ENCODE measurements around the gene TUT4.

TUT4 gene

DNA sequence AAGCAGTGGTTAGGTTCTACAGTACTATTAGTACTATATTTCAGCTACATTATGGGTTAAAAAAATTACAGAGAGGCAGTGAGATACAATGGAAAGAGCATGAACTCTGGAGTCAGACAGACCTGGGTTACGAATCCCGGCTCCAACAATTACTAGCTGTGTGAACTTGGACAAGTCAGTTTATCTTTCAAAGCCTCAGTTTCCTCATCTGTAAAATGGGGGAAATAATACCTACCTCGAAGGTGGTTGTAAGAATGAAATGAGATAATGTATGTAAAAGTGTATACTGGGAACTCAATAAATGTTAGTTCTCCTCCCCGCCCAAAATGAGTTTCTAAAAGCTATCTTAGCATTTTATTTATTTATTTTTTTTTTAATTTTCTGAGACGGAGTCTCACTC, 89.0 kb downstream of the TUT4 start:
- no peak for DNase-seq

DNA sequence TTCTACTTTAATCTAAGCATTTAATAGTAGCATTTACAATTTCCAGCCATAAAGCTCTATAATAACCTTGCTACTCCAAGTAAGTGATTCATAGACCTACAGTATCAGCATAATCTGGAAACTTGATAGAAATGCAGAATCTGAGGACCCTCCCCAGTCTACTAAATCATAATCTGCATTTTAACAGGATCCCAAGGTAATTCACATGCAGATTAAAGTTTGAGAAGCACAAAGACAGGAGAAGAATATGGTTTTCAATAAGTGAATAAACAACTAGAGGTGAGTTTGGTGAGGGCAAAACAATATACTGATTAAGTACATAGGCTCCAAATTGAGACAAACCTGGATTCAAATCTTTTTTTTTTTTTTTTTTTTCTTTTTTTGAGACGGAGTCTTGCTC, 91.1 kb downstream of the TUT4 start:
- DNase-seq, result no peak

DNA sequence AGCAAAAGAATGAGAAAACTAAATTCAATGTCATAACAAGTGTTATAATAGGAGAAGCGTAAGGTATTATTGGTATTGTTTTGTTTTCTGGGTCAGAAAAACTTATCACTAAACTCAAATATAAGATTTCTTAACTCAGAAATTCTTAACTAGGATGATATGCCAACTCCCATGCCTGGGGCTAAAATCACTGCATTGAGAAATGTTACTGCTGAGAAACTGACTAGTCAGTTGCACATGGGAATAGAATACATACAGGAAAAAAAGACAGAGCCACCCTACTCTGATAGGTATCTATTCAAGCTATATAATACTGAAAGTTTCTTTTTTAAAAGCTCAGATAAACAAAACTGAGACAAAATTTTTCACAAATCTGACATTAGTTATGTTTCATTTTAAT, 92.2 kb downstream of the TUT4 start:
- DNase-seq, result no peak

DNA sequence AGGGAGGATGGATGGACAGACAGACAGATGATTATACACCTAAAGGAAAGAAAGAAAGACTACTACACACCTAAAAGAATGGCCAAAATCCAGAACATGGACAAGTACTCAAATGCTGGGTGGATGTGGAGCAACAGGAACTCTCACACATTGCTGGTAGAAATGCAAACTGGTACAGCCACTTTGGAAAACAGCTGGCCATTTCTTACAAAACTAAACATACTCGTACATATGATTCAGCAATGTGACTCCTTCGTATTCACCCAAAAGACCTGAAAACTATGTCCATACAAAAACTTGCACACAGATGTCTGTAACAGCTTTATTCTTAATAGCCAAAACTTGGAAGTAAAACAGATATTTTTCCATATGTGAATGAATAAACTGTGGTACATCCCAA, 97.2 kb downstream of the TUT4 start:
- DNase-seq, result no peak

DNA sequence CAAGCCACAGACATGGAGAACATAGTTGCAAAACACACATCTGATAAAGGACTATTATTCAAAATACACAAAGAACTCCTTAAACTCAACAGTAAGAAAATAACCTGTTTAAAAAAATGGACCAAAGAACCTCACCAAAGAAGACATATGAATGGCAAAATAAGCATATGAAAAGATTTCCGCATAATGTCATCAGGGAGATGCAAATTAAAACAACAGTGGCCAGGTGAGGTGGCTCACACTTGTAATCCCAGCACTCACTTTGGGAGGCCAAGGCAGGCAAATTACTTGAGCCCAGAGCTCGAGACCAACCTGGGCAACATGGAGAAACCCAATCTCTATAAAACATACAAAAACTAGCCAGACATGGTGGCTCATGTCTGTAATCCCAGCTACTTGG, 98.1 kb downstream of the TUT4 start:
- DNase-seq, result no peak

DNA sequence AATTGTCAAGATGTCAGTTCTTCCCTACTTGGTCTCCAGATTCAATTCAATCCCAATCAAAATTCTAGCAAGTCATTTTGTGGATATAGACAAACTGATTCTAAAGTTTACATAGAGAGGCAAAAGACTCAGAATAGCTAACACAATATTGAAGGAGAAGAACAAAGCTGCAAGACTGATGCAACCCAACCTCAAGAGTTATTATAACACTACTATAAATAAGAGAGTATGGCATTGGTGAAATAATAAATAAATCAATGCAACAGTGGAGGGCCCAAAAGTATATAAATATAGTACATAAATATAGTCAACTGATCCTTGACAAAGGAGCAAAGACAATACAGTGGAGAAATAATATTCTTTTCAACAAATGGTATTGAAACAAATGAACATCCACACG, 98.8 kb downstream of the TUT4 start:
- no peak for DNase-seq

DNA sequence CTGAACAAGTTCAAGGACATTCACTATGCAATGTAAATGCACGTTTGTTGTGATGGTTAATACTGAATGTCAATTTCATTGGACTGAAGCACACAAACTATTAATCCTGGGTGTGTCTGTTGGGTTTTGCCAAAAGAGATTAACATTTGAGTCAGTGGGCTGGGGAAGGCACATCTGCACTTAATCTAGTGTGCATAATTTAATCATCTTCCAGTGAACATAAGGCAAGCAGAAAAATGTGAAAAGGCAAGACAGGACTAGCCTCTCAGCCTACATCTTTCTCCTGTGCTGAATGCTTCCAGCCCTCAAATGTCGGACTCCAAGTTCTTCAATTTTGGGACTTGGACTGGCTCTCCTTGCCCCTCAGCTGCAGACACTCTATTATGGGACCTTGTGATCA, 108.4 kb downstream of the TUT4 start:
- no peak for DNase-seq

DNA sequence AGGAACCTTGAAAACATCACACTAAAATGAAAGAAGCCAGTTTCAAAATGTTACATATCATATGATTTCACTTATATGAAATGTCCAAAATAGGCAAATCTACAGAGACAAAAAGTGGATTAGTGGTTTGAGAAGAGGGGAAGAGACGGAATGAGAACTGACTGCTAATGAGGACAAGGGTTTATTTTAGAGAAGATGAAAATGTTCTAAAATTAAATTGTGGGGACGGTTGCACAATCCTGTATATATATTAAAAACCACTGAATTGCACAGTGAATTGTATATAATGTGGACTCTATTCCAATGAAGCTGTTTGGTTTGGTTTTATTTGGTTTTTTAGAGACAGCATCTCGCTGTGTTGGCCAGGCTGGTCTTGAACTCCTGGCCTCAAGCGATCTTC, 112.9 kb downstream of the TUT4 start:
- DNase-seq, result no peak

DNA sequence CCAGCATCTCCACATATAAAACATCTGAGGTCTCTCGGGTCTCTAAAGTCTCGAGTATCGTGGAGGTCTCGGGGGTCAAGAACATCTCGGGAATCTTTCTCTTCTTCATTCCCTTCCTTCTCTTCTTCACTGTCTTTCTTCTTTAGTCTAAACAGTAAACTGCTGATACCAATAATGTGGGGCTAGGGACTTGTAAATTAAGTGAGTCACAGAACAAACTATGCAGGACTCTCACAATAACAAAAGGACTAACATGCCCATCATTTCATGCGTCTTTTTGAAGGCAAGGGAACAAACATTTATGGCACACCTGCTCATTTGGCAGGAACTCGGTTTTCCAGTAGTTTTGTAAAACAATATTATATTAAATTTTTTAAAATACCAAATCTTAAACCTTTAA, 116.1 kb downstream of the TUT4 start:
- DNase-seq, result no peak

DNA sequence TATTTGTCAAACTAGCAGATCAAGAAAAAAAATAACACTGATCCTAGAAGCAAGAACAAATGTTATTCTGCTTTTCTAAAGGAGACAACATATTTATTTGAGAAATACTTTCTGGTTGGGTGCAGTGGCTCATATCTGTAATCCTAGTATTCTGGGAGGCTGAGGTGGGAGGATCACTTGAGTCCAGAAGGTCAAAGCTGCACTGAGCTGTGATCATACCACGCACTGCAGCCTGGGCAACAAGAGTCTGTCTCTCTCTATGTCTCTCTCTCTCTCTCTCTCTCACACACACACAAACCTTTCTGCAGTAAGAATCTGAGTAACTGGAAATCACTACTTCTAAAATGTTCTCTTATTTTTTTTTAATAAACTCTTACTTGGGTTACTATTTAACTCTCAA, 117.2 kb downstream of the TUT4 start:
- no peak for DNase-seq

DNA sequence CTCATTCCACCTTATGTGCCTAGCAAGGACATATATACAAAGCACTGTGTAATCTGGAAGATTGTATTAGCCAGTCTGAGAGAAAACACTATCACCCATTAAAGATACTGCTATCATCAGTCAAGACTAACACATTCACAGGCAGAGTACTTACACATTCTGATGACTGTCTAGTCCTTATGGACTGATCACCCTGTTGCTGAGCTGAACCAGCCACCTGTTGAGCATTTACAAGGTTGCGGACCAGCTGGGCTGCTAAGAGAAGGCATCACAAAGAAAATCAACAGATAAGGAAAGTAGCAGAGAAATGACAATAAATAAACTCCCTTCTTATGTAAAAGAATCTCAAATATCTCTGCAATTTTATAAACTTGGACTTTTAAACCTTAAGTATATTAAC, 117.7 kb downstream of the TUT4 start:
- DNase-seq, result no peak

DNA sequence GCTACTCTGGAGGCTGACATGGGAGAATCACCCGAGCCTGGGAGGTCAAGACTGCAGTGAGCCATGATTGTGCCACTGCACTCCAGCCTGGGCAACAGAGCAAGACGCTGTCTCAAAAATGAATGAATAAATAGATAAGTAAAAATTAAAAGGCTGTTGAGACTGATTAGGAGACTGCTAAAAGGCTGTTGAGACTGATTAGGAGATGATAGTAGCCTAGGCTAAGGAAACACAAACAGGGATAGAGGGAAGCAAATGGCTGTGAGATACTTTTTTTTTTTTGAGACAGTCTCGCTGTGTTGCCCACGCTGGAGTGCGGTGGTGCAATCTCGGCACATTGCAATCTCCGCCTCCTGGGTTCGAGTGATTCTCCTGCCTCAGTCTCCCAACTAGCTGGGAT, 120.1 kb downstream of the TUT4 start:
- DNase-seq, result no peak

DNA sequence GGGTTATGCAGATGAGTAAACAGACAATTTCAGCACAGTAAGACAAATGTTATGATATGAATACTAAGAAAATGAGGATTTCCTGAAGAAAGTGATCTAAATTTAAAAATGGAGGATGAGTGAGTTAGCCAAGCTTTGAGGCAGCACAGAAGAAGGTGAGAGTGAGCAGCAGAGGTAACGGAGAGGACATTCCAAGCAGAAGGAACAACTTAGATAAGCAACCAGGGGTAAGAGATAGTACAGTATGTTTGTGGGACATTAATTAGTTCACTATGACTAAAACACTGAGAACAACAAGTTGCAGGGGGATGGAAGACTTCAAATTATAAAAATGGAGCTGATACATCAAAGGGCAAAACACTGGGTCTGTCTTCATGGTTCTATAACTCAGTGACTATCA, 125.7 kb downstream of the TUT4 start:
- DNase-seq, result no peak

DNA sequence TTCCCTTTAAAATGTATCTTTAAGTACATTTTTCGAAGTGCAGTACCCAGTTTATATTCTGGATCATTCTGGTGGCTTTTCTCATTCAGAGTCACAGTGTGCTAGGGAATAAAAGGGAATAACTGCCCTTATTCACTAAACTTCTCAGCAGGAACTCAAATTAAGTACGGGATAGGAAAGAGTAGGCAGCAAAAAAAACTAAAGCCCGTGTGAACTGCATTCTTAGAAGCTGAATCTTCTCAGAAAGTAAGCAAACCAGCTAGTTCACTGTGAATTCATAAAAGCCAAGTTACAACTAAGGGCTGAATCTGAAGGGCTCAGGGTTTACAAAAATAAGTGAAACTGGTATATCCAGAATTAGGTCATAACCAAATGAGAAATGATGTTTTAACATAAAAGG, 126.5 kb downstream of the TUT4 start:
- no peak for DNase-seq

DNA sequence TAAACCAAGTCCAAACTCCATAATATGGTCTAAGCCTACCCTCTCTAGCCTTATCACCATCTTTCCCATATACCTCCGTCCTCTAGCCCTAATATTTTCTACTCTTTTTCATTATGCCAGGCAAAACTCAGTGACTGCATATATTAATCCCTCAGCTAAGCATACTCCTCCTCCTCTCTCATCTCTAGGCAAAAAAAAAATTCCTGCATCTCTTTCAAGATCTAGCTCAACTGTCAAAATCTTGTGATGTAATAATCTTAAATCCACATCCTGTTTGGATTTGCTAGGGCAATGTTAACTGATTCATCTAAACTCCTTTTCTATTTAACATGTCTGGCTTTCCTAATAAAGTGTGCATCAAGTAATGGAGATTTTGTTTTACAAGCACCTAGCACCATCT, 128.1 kb downstream of the TUT4 start:
- no peak for DNase-seq

DNA sequence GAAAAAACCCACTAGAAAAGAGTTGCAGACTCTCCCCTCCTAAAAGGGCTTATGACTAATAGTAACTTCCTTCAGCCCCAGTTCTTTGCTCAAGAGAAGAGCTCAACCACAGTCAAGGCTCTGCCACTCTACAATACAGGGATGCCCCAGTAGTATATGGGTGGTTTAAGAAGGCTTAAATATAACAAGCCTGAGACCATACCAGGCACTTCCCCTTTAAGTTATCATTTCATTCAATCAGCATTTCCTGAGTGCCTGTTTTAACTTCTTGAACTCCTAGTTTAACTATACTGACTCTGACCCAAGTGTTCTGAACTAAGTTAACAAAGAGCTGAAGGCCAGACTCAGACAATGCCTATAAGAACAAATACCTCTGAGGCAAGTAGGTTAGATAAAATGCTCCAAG, 128.7 kb downstream of the TUT4 start:
- peak; percentile 42 for DNase-seq

DNA sequence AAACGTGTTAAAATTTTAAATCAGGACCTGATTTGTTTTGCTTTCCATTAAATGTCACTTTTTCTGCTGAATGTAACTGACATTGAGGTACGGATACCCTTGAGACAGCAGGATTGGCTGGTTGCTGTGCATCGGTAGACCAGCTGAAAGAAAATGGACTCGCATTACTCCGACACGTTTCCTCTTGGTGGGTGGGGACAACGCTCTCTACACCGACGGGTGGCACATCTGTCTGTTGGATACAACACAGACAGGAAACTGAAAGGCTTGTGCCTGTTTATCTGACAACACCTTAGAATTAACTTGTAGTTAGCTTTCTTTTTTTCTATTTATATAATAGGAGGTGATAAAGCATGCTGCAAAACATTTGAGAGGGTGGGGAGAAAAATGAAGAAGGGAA, 129.1 kb downstream of the TUT4 start:
- DNase-seq, result no peak

DNA sequence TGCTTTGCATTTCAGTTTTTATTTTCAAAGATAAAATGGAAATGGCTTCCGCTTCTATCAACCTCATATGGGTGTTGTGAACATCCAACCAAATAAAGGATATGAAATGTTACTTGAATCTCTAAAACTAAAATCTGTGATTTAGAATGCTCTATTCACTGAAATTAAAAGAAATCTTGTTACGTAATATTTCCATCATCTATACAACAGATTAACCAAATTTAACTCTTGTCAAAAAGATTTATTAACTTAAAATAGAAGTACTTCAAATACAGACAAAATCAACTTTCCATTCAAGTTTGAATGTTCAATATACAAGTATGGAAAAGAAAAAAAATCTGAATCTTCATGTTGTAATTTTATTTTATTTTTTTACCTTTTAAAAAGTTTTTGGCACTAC, 129.8 kb downstream of the TUT4 start:
- no peak for DNase-seq

DNA sequence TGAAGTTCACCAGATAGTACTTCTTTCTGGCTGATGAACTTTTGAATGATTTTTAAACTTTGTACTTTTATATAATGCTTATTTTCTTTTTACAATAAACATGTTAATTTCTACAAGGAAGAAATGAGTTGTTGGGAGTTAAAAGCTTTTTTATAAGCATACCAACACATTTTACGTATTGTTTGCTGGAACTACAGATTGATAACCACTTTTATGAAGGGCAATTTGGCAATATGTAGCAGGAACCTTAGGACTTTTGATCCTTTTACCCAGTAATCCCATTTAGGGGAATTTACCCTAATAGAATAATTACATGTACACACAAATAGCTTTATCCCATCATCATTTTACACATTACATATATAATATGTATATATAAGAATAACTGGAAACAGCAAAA, 132.2 kb downstream of the TUT4 start:
- no peak for DNase-seq

DNA sequence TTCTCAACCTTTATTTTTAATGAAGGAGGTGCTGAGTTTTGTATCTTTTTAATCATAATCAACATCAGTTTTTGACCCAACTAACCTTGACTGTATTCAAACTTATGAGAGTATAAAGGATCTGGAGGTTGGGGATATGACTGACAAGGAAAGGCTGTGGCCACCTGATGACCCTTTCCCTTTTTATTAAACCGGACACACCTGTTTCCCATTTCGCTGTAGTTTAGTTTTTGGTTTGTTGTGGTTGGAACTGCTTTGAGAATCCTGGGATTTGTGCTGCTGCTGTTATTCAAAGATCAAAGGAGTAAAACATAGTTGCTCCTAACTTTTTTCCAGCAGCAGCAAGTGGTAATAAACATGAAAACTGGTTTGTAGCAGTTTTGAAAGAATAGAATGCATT, 136.1 kb downstream of the TUT4 start:
- no peak for DNase-seq

DNA sequence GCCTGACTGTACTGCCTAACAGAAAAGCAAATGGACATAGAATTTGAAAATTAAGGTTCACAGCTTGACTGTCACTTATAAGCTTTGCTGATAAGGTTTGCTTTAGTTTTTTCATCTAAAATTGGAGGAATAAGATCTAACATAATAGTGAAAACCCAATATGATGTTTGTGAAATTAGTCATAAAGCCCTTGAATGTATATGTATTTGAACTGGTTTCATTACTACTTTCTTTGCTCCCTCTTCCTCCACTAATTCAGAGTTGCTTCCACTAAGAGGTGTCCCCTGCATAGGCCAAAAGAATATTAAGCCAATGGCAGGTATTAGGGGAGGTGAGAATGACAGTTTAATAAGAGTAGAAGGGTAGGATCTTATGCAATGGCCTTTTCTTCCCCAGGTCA, 137.9 kb downstream of the TUT4 start:
- DNase-seq, result no peak

DNA sequence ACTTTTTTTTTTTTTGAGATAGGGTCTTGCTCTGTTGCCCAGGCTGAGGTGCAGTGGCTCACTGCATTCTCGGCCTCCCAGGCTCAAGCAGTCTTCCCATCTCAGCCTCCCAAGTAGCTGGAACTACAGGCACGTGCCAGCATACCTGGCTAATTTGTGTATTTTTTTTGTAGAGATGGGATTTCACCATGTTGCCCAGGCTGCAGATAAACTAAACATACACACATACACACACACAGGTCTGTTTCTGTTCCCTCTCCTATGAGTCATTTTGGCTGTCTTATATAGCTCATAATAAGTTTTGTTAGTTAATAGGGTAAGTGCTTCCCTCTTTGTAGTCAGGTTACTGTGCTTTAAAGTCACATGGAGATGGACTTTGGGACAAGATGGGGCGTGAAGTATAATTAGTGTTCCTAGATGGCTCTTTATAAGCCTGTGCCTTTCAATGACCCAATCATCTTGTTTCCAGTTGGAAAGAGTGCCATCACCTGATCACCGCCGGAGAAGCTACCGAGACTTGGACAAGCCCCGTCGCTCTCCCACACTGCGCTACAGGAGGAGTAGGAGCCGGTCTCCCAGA, 139.4 kb downstream of the TUT4 start:
- DNase-seq, result no peak

DNA sequence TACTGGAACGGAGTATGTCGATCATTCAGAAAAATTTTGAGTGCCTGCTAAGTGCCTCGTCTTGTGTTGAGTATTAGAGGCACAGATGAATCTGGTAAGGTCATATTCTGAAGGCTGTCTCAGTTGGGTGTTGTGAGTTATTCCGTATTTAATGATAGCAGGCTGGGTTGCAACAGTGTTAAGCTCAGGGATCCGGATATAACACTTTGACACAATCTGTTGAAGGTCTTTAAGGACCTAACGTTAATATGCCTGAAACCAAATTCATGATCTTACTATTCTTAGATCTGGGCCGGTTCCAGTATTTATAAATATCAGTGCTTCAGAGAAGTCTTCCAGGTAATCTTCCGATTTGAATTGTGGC, 147.9 kb downstream of the TUT4 start:
- DNase-seq, result no peak

DNA sequence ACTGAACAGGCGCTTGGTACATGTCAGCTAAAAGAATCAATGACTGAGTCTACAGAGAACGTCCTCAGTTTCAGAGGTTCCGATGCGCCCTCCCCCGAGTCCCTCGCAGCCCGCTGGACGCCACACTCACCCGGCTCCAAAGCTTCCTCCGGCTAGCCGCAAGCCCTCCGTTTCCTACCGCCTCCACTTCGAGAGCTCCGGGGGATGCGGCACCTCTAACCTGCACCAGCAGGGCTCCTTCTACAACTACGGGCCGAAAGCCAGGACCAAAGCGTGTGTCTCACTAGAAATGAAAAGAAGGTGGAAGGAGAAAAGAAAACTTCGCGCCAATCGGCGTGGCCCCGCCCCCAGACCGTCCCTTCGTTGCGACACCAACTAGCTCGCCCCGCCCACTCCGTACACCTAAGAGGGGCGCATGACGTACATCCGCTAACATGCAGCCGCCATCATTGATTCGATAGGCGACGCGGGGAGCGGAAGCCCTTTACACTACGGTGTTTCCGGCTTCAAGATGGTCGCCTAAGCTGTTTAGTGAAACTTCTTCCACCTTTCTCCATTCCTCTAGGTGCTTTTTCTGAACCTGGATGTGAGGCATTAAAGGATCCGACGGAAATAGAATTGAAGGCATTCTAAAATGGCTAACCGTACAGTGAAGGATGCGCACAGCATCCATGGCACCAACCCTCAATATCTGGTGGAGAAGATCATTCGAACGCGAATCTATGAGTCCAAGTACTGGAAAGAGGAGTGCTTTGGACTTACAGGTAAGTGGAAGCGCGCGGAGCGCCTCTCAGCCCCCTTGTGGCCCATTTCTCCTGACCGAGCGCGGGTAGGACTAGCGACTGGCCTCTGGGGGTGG, 148.5 kb downstream of the TUT4 start, which contains the start of the genes ORC1 and PRPF38A:
ORC1 (minus strand) TSS at position 308 of the 859 bp plus-strand sequence. CDS start 2,200 bp downstream, outside the sequence.
PRPF38A (plus strand) TSS at position 487 of the 859 bp plus-strand sequence; CDS start at position 635, 148 bp downstream.
- peak; percentile 97 for DNase-seq
